Adrenal gland (tissue), 12 donors: ENCODE data around the gene MPEG1. TPM values are rescaled to one million over a fixed set of nuclear protein-coding genes. Genes with fewer than 3 reads are reported as not detected.
A peak's percentile ranks its signal among the peaks of the same experiment; 100 is the strongest.

Source experiments
- DNase-seq, 7 donors: peaks; one replicate each; pipeline ENCODE4 v3.0.0-alpha.2; 2019 to 2020
- H3K27ac ChIP-seq, 5 donors: fragments of 200-600 bp; sonication (generic) in 4 of 5; 1 replicate in 3 of 5; 2 replicates in 2 of 5; pipeline versions ENCODE4 v1.5.1 to v1.8.0; 2016 to 2020; ENCODE audit warnings: mild to moderate bottlenecking in 1 of 5
- H3K27me3 ChIP-seq: fragments of 200-600 bp; 2 replicates; pipeline ENCODE4 v1.8.0; 2021
- H3K36me3 ChIP-seq, 2 donors: fragments of 200-600 bp; replicated peaks in 1 of 2; 1 replicate in 1 of 2; 2 replicates in 1 of 2; pipeline versions ENCODE4 v1.5.1 to v1.8.0; 2018 to 2022
- H3K4me1 ChIP-seq, 2 donors: fragments of 200-600 bp; replicated peaks in 1 of 2; 1 replicate in 1 of 2; 2 replicates in 1 of 2; pipeline versions ENCODE4 v1.5.1 to v1.8.0; 2018 to 2021
- H3K4me3 ChIP-seq, 4 donors: fragments of 200-600 bp; sonication (generic) in 3 of 4; one replicate each; pipeline ENCODE4 v1.5.1; 2016 to 2018
- H3K9me3 ChIP-seq, 3 donors: fragments of 200-600 bp; sonication (generic) in 1 of 3; replicated peaks in 1 of 3; 1 replicate in 2 of 3; 2 replicates in 1 of 3; pipeline versions ENCODE4 v1.5.1 to v1.8.0; 2016 to 2021
- POLR2A ChIP-seq, 2 donors: fragments of 450-650 bp; IDR thresholded peaks; one replicate each; pipeline ENCODE4 v1.6.1; 2017; ENCODE audit warnings: antibody characterized with exemption in 2 of 2, mild to moderate bottlenecking in 2 of 2, moderate library complexity in 1 of 2
- WGBS, 4 donors: extraction: QIAGEN DNeasy Blood & Tissue Kit in 2 of 4; methylation state at CpG; one replicate each; pipeline versions ENCODE4 v1.1.5 to v1.1.7; 2013 to 2017; 5-methylcytosine and 5-hydroxymethylcytosine counted together
- intact Hi-C, 2 donors: fragments of 100-400 bp; cut with DNase I; formaldehyde crosslinking; loops; one replicate each; pipeline versions ENCODE4 v1.14.1 to v1.15.0; 2022 to 2023
- polyA plus RNA-seq, 3 donors: library from polyadenylated mRNA; stranded (reverse); fragments of 200-250 nt in 2 of 3; fragments of 350-450 nt in 1 of 3; fragmentation: Illumina TruSeq in 1 of 3; extraction: RNeasy Lipid Tissue Mini Kit (QIAGEN cat#74804) in 1 of 3; gene quantifications; one replicate each; pipeline ENCODE4 v1.2.3, GENCODE V29; 2013 to 2014
- total RNA-seq, 9 donors: library from RNA; depleted of rRNA in 4 of 9; stranded (reverse); fragments of >200 nt in 4 of 9; fragments of 120-200 nt in 1 of 9; fragmentation: NEBNext Ultra II Directional in 1 of 9; extraction: Animal tissue kit (Norgen Biotek cat#: 25700) in 1 of 9; gene quantifications; one replicate each; pipeline versions ENCODE4 v1.1.0 to v1.2.4, GENCODE V29; 2013 to 2023
- TF ChIP-seq, protein P1 (sequence below), 6 experiments: fragments of 450-650 bp in 4 of 6; fragments of 200-600 bp in 2 of 6; sonication (generic) in 1 of 6; IDR thresholded peaks; 1 replicate in 5 of 6; 2 replicates in 1 of 6; pipeline versions ENCODE4 v1.5.1 to v1.8.0; 2016 to 2021; ENCODE audit warnings: antibody characterized with exemption in 6 of 6, mild to moderate bottlenecking in 2 of 6, moderate library complexity in 1 of 6
- donor health status: healthy with polysubstance abuse.
- donor health status: Bipolar disorder and iron deficiency.
- donor health status: DM: yes; HTN: yes; CAD: no.
- donor health status: DM: no; HTN: no; CAD: no.
- donor health status: DM: no; HTN: no; CAD: no.
- donor health status: DM: yes; HTN: yes; CAD: no.

The MPEG1 gene
- total and polyA plus RNA-seq, 12 donors, result 4.5 to 54.8 (median 24.0) TPM

DNA sequence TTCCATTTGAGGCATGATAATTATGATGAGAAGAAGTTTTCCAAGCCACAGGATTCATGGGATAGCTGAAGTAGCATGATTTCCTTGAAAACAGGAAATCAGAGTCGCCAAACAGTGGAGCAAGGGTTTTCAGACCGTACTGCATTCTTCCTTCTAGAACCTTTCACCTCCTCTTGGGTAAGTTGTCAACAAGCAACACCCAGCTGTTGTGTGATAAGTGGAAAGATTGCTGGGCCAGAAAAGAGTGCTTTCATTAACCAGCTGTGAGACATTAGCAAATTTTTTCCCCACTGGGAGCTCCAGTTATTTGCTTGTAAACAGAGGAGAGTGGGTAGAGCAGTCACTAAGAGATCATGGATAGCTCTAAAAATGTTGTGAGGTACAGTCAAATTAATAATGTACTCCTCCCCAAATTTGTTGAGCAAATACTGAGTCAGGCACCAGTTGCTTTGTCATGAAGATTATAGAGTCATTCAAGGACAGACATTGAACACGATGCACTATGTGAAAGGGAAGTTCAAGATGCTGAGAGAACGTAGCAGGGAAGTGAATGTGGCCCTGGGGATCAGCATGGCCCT is 11.7 kb upstream of the MPEG1 start:
- Histone ChIP-seq H3K4me1 (peaks cover 0 to 30% of the 10 kb centered on the region in 2 donors), H3K27ac (peak overlapping the region in 4 of 5 donors; percentile 25 to 82 (median 68)), H3K9me3 (no peaks in the 10 kb centered on the region), H3K36me3 (no peaks in the 10 kb centered on the region), H3K27me3 (no peaks in the 10 kb centered on the region), H3K4me3 (no peak overlapping the region)
- DNase-seq, result peak in 2 of 7 donors; percentile 29 to 37
- TF ChIP-seq, protein P1, sequence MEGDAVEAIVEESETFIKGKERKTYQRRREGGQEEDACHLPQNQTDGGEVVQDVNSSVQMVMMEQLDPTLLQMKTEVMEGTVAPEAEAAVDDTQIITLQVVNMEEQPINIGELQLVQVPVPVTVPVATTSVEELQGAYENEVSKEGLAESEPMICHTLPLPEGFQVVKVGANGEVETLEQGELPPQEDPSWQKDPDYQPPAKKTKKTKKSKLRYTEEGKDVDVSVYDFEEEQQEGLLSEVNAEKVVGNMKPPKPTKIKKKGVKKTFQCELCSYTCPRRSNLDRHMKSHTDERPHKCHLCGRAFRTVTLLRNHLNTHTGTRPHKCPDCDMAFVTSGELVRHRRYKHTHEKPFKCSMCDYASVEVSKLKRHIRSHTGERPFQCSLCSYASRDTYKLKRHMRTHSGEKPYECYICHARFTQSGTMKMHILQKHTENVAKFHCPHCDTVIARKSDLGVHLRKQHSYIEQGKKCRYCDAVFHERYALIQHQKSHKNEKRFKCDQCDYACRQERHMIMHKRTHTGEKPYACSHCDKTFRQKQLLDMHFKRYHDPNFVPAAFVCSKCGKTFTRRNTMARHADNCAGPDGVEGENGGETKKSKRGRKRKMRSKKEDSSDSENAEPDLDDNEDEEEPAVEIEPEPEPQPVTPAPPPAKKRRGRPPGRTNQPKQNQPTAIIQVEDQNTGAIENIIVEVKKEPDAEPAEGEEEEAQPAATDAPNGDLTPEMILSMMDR (IDR thresholded peaks at IDR 0.05), result no peak
- no peak for TF ChIP-seq POLR2A (IDR thresholded peaks at IDR 0.05)
- intact Hi-C loops, result no loop called here
- WGBS, 4 donors, result 19 to 26% (median 23%) methylated on average over 4 of the region's 4 CpGs

DNA sequence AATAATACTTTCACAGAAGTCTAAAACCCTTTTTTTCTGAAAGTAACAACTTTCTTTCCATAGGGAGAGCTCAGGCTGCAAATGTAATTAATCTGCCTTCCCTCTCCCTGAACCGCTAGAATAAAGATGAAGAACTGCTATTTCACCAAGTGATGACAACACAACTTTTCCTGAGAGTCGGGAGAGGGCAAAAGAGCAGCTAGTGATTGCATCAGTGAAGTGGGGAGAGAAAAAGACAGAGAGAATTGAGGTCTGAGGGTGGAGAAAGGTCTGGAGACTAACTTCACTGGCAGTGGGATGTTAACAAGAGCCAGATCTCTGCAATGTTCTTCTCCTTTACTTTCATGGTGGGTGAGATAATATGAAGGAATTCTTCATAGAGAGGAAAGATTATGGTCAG is 10.9 kb upstream of the MPEG1 start:
- no peak overlapping the region for H3K4me3 ChIP-seq
- TF ChIP-seq, protein P1 (IDR thresholded peaks at IDR 0.05), result no peak
- TF ChIP-seq POLR2A (IDR thresholded peaks at IDR 0.05), result no peak
- H3K27me3 ChIP-seq, result no peaks in the 10 kb centered on the region
- H3K4me1 ChIP-seq, result peaks cover 0 to 30% of the 10 kb centered on the region in 2 donors
- intact Hi-C loops, result no loop called here
- no peak for DNase-seq
- WGBS, 4 donors, result 21 to 32% (median 29%) methylated on average over 2 of the region's 2 CpGs
- H3K36me3 ChIP-seq, result no peaks in the 10 kb centered on the region
- no peaks in the 10 kb centered on the region for H3K9me3 ChIP-seq
- H3K27ac ChIP-seq, result peak overlapping the region in 4 of 5 donors; percentile 25 to 82 (median 68)

DNA sequence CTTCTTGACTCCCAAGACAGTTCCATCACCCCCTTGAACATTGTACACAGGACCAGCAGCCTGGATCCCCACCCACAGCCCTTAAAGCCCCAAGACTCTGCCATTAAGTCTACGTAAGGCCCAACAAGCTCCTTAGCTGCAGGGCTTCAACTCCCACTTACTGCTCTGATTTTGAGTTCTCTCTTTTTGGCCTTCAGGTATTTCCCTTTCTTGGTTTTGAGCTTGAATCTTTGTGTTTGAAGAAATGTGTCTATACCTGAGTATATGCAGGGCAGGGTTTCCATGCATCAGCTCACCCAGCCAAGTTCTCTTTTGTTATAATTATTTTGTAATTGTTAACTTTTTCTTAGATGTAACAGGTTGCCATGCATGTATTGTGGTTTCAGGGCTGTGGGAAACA is 10.4 kb upstream of the MPEG1 start:
- peaks cover 0 to 30% of the 10 kb centered on the region in 2 donors for H3K4me1 ChIP-seq
- intact Hi-C loops, result no loop called here
- no peak for TF ChIP-seq POLR2A (IDR thresholded peaks at IDR 0.05)
- TF ChIP-seq, protein P1 (IDR thresholded peaks at IDR 0.05), result no peak
- no peaks in the 10 kb centered on the region for H3K36me3 ChIP-seq
- H3K4me3 ChIP-seq, result no peak overlapping the region
- H3K27me3 ChIP-seq, result no peaks in the 10 kb centered on the region
- no peaks in the 10 kb centered on the region for H3K9me3 ChIP-seq
- peak overlapping the region in 3 of 5 donors; percentile 63 to 82 (median 73) for H3K27ac ChIP-seq
- no peak for DNase-seq
- 78 to 100% (median 98%) methylated on average over 1 of the region's 1 CpG for WGBS, 4 donors

DNA sequence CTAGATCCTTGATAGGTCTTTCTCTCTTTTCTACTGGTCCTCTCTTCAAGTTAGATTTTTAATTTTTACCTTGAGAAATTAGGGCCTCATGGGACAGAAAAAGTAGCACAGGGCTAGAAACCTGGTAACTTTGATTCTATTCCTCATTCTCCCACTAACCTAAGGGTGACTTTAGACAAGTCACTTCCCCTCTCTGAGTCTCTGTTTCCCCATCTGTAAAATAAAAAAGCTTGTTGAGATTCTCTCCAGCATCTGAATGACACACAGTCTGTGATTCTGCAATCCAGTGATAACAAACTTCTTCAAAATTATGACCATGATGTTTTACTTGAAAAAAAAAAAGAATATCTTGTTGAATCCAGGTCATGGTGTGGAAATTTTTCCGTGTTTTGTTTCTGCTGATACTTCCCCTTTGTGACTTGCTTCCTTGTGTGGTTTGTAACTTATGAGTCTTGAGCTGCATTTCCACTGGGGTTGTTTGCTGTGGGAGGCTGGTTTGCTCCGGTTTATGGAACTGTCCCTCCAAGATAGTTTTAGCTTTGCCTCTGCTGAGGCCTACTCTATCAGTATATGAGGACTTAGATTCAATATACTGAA is 9.8 kb upstream of the MPEG1 start:
- Histone ChIP-seq H3K9me3 (no peaks in the 10 kb centered on the region), H3K27ac (peak overlapping the region in 3 of 5 donors; percentile 63 to 77 (median 73)), H3K4me1 (peaks cover 0 to 33% of the 10 kb centered on the region in 2 donors), H3K4me3 (no peak overlapping the region), H3K27me3 (no peaks in the 10 kb centered on the region), H3K36me3 (no peaks in the 10 kb centered on the region)
- intact Hi-C loops, result no loop called here
- TF ChIP-seq, protein P1 (IDR thresholded peaks at IDR 0.05), result no peak
- no peak for TF ChIP-seq POLR2A (IDR thresholded peaks at IDR 0.05)
- DNase-seq, result peak in 1 of 7 donors; percentile 35
- 55 to 73% (median 68%) methylated on average over 2 of the region's 2 CpGs for WGBS, 4 donors
